Glutamatergic neuron (in vitro differentiated cells): ENCODE results near the gene DAB2IP. TPM values are rescaled to one million over a fixed set of nuclear protein-coding genes. Genes with fewer than 3 reads are reported as not detected.
A peak's percentile ranks its signal among the peaks of the same experiment; 100 is the strongest.

Experiments
- DNase-seq: peaks from one replicate; pipeline ENCODE4 v3.0.0; 2022
- H3K27ac Mint-ChIP-seq: one replicate; pipeline ENCODE4 v1.8.0; 2020; ENCODE audit warnings: mild to moderate bottlenecking, mixed read lengths, inconsistent platforms; ENCODE audit not compliant: unreplicated experiment
- H3K27me3 Mint-ChIP-seq: one replicate; pipeline ENCODE4 v1.8.0; 2020; ENCODE audit warnings: mild to moderate bottlenecking, moderate library complexity, mixed read lengths, inconsistent platforms; ENCODE audit not compliant: unreplicated experiment
- H3K36me3 Mint-ChIP-seq: one replicate; pipeline ENCODE4 v1.8.0; 2020; ENCODE audit warnings: mild to moderate bottlenecking, mixed read lengths, inconsistent platforms; ENCODE audit not compliant: unreplicated experiment
- H3K4me1 Mint-ChIP-seq: one replicate; pipeline ENCODE4 v1.8.0; 2020; ENCODE audit warnings: mild to moderate bottlenecking, low read depth, mixed read lengths, inconsistent platforms; ENCODE audit not compliant: unreplicated experiment
- H3K4me3 Mint-ChIP-seq: one replicate; pipeline ENCODE4 v1.8.0; 2020; ENCODE audit warnings: mild to moderate bottlenecking, mixed read lengths, inconsistent platforms; ENCODE audit not compliant: unreplicated experiment
- H3K9me3 Mint-ChIP-seq: one replicate; pipeline ENCODE4 v1.8.0; 2020; ENCODE audit warnings: mild to moderate bottlenecking, moderate library complexity, mixed read lengths, inconsistent platforms; ENCODE audit not compliant: unreplicated experiment
- CTCF ChIP-seq: fragments of 200-600 bp; sonication (generic); IDR thresholded peaks from one replicate; pipeline ENCODE4 v1.5.0; 2021; ENCODE audit not compliant: partially characterized antibody, unreplicated experiment
- total RNA-seq: library from RNA; stranded (reverse); fragmentation: NEBNext Ultra II Directional; extraction: Animal tissue kit (Norgen Biotek cat#: 25700); gene quantifications from one replicate; pipeline ENCODE4 v1.2.1, GENCODE V29; 2021; ENCODE audit not compliant: unreplicated experiment

DAB2IP gene
- total RNA-seq, 1 donor from 2014 or later, result 32.9 TPM

DNA sequence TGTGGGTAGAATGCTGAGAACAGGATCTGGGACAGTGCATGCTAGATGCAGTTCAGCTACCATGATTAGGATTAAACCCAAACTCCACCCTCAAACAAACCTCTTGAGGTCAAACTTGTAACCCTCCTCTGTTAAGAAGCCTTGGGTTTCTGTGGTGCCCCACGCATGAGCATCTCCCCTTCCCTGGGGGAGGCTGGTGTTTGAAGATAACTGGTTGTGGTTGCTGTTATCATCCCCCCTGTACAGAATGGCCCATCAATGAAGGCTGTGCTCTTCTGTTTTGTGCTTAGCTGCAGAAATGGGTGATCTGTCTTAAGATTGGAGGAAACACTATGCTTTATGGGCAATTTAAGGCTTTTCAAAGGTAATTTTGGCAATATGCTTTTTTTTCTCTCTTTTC is 4.4 kb upstream of the DAB2IP start:
- H3K27me3 Mint-ChIP-seq, result peaks cover 5% of the 10 kb centered on the region
- H3K4me3 Mint-ChIP-seq, result no peak overlapping the region
- peaks cover 3% of the 10 kb centered on the region for H3K9me3 Mint-ChIP-seq
- DNase-seq, result no peak
- no peak for TF ChIP-seq CTCF
- peaks cover 15% of the 10 kb centered on the region for H3K4me1 Mint-ChIP-seq
- H3K27ac Mint-ChIP-seq, result no peak overlapping the region
- no peaks in the 10 kb centered on the region for H3K36me3 Mint-ChIP-seq

- TF ChIP-seq CTCF, result no peak
- H3K36me3 Mint-ChIP-seq, result no peaks in the 10 kb centered on the region
These were observed 3.3 kb upstream of the DAB2IP start for GRCh38 chr9:121648172-121648571.

DNA sequence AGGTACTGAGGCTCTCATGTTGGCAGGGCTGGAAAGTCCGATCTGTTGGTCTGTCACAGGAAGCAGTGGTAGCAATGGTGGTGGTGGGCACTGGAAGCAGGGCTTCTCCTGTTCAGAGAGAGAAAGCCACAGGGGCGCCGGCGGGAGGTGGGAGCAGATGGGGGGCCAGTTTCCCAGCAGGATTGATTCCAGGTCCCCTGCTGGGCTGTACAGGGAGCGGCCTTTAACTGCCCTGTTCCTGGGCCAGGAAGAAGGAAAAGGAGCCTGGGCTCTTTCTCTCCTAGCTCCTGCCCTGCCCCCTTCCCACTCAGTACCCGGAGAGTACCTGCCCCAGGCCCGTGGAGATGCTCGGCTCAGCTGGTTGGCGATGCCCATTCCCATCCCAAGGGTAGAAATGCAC is 2.6 kb upstream of the DAB2IP start:
- Mint-ChIP-seq H3K36me3 (no peaks in the 10 kb centered on the region), H3K27me3 (peaks cover 7% of the 10 kb centered on the region), H3K9me3 (peaks cover 3% of the 10 kb centered on the region), H3K4me3 (no peak overlapping the region), H3K4me1 (peaks cover 17% of the 10 kb centered on the region), H3K27ac (no peak overlapping the region)
- TF ChIP-seq CTCF, result no peak
- no peak for DNase-seq

More at GRCh38 chr9:121648172-121648571, 3.3 kb upstream of the DAB2IP start:
- peaks cover 7% of the 10 kb centered on the region for H3K27me3 Mint-ChIP-seq
- DNase-seq, result no peak
- H3K9me3 Mint-ChIP-seq, result peaks cover 3% of the 10 kb centered on the region
- peaks cover 17% of the 10 kb centered on the region for H3K4me1 Mint-ChIP-seq
- no peak overlapping the region for H3K27ac Mint-ChIP-seq
- H3K4me3 Mint-ChIP-seq, result no peak overlapping the region

DNA sequence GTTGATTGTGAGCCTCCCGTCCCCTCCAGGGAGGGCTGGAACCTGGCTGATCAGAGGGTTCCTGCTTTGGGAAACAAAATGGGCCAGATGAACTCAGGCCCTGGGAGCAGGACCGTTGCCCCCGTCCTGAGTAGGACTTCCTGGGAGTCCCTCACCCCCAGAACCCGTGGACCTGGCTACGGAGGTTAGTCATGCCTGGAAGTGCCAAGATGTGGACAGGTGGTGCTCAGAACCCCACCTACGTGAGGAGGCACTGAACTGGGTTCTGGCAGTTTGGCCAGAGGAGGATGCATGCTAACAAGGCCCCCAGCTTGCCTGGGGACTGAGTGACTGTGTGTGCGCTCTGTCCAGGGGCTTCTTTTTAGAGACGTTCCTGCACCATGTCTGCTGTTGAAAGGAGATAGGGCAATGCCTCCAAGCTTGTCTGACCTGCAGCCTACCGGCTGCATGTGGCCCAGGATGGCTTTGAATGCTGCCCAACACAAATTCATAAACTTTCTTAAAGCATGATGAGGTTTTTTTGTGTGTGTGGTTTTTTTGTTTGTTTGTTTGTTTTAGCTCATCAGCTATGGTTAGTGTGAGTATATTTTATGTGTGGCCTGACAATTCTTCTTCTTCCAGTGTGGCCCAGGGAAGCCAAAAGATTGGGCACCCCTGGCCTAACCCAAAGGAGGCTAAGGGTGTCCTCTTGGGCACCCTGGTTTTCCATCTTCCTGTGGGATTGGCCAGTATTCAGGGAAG is 1.8 kb upstream of the DAB2IP start:
- Mint-ChIP-seq H3K36me3 (no peaks in the 10 kb centered on the region), H3K9me3 (peaks cover 3% of the 10 kb centered on the region), H3K27me3 (peaks cover 7% of the 10 kb centered on the region), H3K4me1 (peaks cover 17% of the 10 kb centered on the region), H3K4me3 (peak overlapping the region; percentile 57), H3K27ac (no peak overlapping the region)
- no peak for DNase-seq
- TF ChIP-seq CTCF, result no peak

GRCh38 chr9:121650217-121651007 is 1.0 kb upstream of the DAB2IP start:
- H3K27ac Mint-ChIP-seq, result no peak overlapping the region
- no peaks in the 10 kb centered on the region for H3K36me3 Mint-ChIP-seq
- no peak for TF ChIP-seq CTCF
- peak; percentile 76 for DNase-seq
- H3K27me3 Mint-ChIP-seq, result peaks cover 7% of the 10 kb centered on the region
- peaks cover 17% of the 10 kb centered on the region for H3K4me1 Mint-ChIP-seq
- H3K9me3 Mint-ChIP-seq, result peaks cover 3% of the 10 kb centered on the region
- peak overlapping the region; percentile 87 for H3K4me3 Mint-ChIP-seq
